Neural cell (in vitro differentiated cells): ENCODE measurements around the gene RORC. TPM values are rescaled to one million over a fixed set of nuclear protein-coding genes. Genes with fewer than 3 reads are reported as not detected.
"Not testable (repeated sequence)": the region's sequence is repeated elsewhere in the genome, so short reads cannot be mapped to it uniquely, and the experiment has no call there.

ENCODE experiments used
- H2AFZ ChIP-seq: fragments of 200-600, 300-800 bp; sonication (generic), shearing (Covaris generic); 2 replicates; pipeline ENCODE4 v1.6.0; 2014; ENCODE audit warnings: low read depth, mild to moderate bottlenecking, antibody characterized with exemption, low read length, moderate library complexity
- H3F3A ChIP-seq: fragments of 200-600 bp; shearing (Covaris generic); 2 replicates; pipeline ENCODE4 v1.6.1; 2016; ENCODE audit warnings: mild to moderate bottlenecking, moderate library complexity, mixed read lengths, antibody characterized with exemption, low read length; ENCODE audit not compliant: insufficient read depth, poor library complexity, severe bottlenecking
- H3K27ac ChIP-seq: fragments of 200-600, 300-800 bp; sonication (generic), shearing (Covaris generic); 2 replicates; pipeline ENCODE4 v1.5.1; 2014; ENCODE audit warnings: mild to moderate bottlenecking, low read length, moderate library complexity
- H3K27me3 ChIP-seq: fragments of 300-800, 200-600 bp; sonication (generic), shearing (Covaris generic); 2 replicates; pipeline ENCODE4 v1.6.0; 2014; ENCODE audit warnings: mild to moderate bottlenecking, low read depth, low read length, moderate library complexity; ENCODE audit not compliant: insufficient read depth
- H3K36me3 ChIP-seq: fragments of 300-800, 200-600 bp; sonication (generic), shearing (Covaris generic); 2 replicates; pipeline ENCODE4 v1.5.1; 2014; ENCODE audit warnings: mild to moderate bottlenecking, antibody characterized with exemption, low read length, moderate library complexity; ENCODE audit not compliant: insufficient read depth
- H3K4me2 ChIP-seq: fragments of 300-800, 200-600 bp; sonication (generic), shearing (Covaris generic); 2 replicates; pipeline ENCODE4 v1.6.0; 2014; ENCODE audit warnings: mild to moderate bottlenecking, low read length
- H3K4me3 ChIP-seq: fragments of 300-800, 200-600 bp; sonication (generic), shearing (Covaris generic); 2 replicates; pipeline ENCODE4 v1.5.1; 2014; ENCODE audit warnings: mild to moderate bottlenecking, low read length, moderate library complexity
- H3K79me2 ChIP-seq: fragments of 200-600 bp; shearing (Covaris generic); replicated peaks from 2 replicates; pipeline ENCODE4 v1.6.0; 2014; ENCODE audit warnings: mild to moderate bottlenecking, low read length, moderate library complexity; ENCODE audit not compliant: insufficient read depth
- H3K9ac ChIP-seq: fragments of 300-800, 200-600 bp; sonication (generic), shearing (Covaris generic); 2 replicates; pipeline ENCODE4 v1.6.1; 2016; ENCODE audit warnings: mild to moderate bottlenecking, low read length, mixed read lengths
- H3K9me2 ChIP-seq: fragments of 200-600 bp; shearing (Covaris generic); 2 replicates; pipeline ENCODE4 v1.6.1; 2016; ENCODE audit warnings: mild to moderate bottlenecking, low read length, mixed read lengths; ENCODE audit not compliant: insufficient read depth
- H3K9me3 ChIP-seq: fragments of 200-600, 300-800 bp; sonication (generic), shearing (Covaris generic); 2 replicates; pipeline ENCODE4 v1.6.1; 2016; ENCODE audit warnings: mild to moderate bottlenecking, mixed run types, low read length, moderate library complexity, mixed read lengths
- H4K20me1 ChIP-seq: fragments of 200-600 bp; shearing (Covaris generic); 2 replicates; pipeline ENCODE4 v1.6.1; 2016; ENCODE audit warnings: mild to moderate bottlenecking, mixed run types; ENCODE audit not compliant: insufficient read depth
- CTCF ChIP-seq: fragments of 450-650 bp; IDR thresholded peaks from 2 replicates; pipeline ENCODE4 v1.5.1; 2014; ENCODE audit warnings: antibody characterized with exemption, mild to moderate bottlenecking, moderate library complexity; ENCODE audit not compliant: poor library complexity, severe bottlenecking
- EP300 ChIP-seq: fragments of 450-650 bp; conservative IDR thresholded peaks from 2 replicates; pipeline ENCODE4 v1.6.1; 2014; ENCODE audit warnings: antibody characterized with exemption, mild to moderate bottlenecking, moderate library complexity; ENCODE audit not compliant: poor library complexity, severe bottlenecking
- EZH2 ChIP-seq: fragments of 200-600, 300-800 bp; shearing (Covaris generic), sonication (generic); IDR thresholded peaks from 2 replicates; pipeline ENCODE4 v1.6.1; 2014; ENCODE audit warnings: antibody characterized with exemption, low read length, borderline replicate concordance, mild to moderate bottlenecking; ENCODE audit not compliant: insufficient read depth, poor library complexity, severe bottlenecking
- MXI1 ChIP-seq: fragments of 450-650 bp; conservative IDR thresholded peaks from 2 replicates; pipeline ENCODE4 v1.6.1; 2014; ENCODE audit warnings: antibody characterized with exemption, mild to moderate bottlenecking; ENCODE audit not compliant: poor library complexity, severe bottlenecking
- POLR2AphosphoS5 ChIP-seq: IDR thresholded peaks from 2 replicates; pipeline ENCODE4 v1.6.1; 2012
- RAD21 ChIP-seq: fragments of 450-650 bp; conservative IDR thresholded peaks from 2 replicates; pipeline ENCODE4 v1.6.1; 2014; ENCODE audit warnings: antibody characterized with exemption, mild to moderate bottlenecking, moderate library complexity
- REST ChIP-seq: IDR thresholded peaks from 2 replicates; pipeline ENCODE4 v1.6.1; 2012; ENCODE audit warnings: borderline replicate concordance
- SMC3 ChIP-seq: fragments of 450-650 bp; conservative IDR thresholded peaks from 2 replicates; pipeline ENCODE4 v1.6.1; 2014; ENCODE audit warnings: antibody characterized with exemption, mild to moderate bottlenecking, moderate library complexity; ENCODE audit not compliant: poor library complexity
- TAF1 ChIP-seq: IDR thresholded peaks from 2 replicates; pipeline ENCODE4 v1.6.1; 2012; ENCODE audit warnings: low read depth
- polyA plus RNA-seq: library from polyadenylated mRNA; depleted of rRNA; stranded (reverse); fragments of >200 nt; gene quantifications from 2 replicates; pipeline ENCODE4 v1.2.3, GENCODE V29; 2014

The RORC gene
- polyA plus RNA-seq, 1 donor from 2014 or later: 0.45 TPM

DNA sequence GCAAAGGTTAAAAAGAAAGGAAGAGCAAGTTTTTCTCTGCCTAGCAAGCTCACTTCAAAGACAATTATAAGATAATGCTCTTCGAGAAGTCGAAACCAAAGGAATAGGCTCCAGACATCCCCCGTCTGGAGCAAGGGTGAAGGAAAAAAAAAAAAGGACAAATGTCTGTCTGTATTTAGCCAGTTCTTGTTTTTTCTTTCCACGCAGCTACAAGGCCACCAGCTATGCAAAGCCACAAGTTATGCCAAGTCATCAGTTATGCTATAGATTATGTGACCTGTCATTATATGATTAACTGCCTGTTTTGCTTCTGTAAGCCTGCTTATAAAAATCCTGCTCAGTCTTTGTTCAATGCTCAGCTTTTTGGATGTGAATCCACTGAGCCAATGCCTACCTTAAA, 24.3 kb upstream of the RORC start:
- no peaks in the 10 kb centered on the region for H3K36me3 ChIP-seq
- H3K4me2 ChIP-seq: no peak overlapping the region
- H3K9me2 ChIP-seq: no peaks in the 10 kb centered on the region
- no peaks in the 10 kb centered on the region for H3K79me2 ChIP-seq
- no peak overlapping the region for H3K4me3 ChIP-seq
- no peaks in the 10 kb centered on the region for H3F3A ChIP-seq
- H3K9me3 ChIP-seq: no peaks in the 10 kb centered on the region
- H3K27me3 ChIP-seq: no peaks in the 10 kb centered on the region
- no peak overlapping the region for H2AFZ ChIP-seq
- no peaks in the 10 kb centered on the region for H4K20me1 ChIP-seq
- TF ChIP-seq CTCF: no peak
- TF ChIP-seq EZH2: no peak
- TF ChIP-seq SMC3: no peak
- TF ChIP-seq POLR2AphosphoS5: no peak
- TF ChIP-seq TAF1: no peak
- H3K9ac ChIP-seq: no peak overlapping the region
- H3K27ac ChIP-seq: no peak overlapping the region

- not testable (repeated sequence) for H3K27ac ChIP-seq, H3K9me3 ChIP-seq, H3F3A ChIP-seq, H3K9ac ChIP-seq, H3K27me3 ChIP-seq, H3K4me3 ChIP-seq, H3K9me2 ChIP-seq, H4K20me1 ChIP-seq, H3K36me3 ChIP-seq, H2AFZ ChIP-seq, H3K4me2 ChIP-seq, H3K79me2 ChIP-seq
Measured at GRCh38 chr1:151855516-151855915, 23.9 kb upstream of the RORC start.

- Histone ChIP-seq H3K9me2 (no peaks in the 10 kb centered on the region), H3K36me3 (no peaks in the 10 kb centered on the region), H3K4me2 (no peak overlapping the region), H3K4me3 (no peak overlapping the region), H4K20me1 (no peaks in the 10 kb centered on the region), H3K27ac (no peak overlapping the region), H3K9ac (no peak overlapping the region), H3K27me3 (no peaks in the 10 kb centered on the region), H3K79me2 (no peaks in the 10 kb centered on the region), H3K9me3 (no peaks in the 10 kb centered on the region), H3F3A (no peaks in the 10 kb centered on the region), H2AFZ (no peak overlapping the region)
- no peak for TF ChIP-seq REST
- no peak for TF ChIP-seq EZH2
- no peak for TF ChIP-seq MXI1
- no peak for TF ChIP-seq EP300
- no peak for TF ChIP-seq TAF1
- no peak for TF ChIP-seq CTCF
- no peak for TF ChIP-seq POLR2AphosphoS5
- TF ChIP-seq SMC3: no peak
- no peak for TF ChIP-seq RAD21
Measured at GRCh38 chr1:151854658-151855057, 23.1 kb upstream of the RORC start.
